SK-N-MC (cell line): ENCODE results near the gene TTPAL.

Source experiments
- EZH2 ChIP-seq: fragments of 200-600 bp; sonication (generic); IDR thresholded peaks from one replicate; pipeline ENCODE4 v1.6.1; 2017; ENCODE audit warnings: antibody characterized with exemption
- POLR2AphosphoS5 ChIP-seq: IDR thresholded peaks from 2 replicates; pipeline ENCODE4 v1.6.1; 2012; ENCODE audit warnings: mild to moderate bottlenecking, low read depth, low read length, borderline replicate concordance

GRCh38 chr20:44448753-44449546 lies 26.7 kb upstream of the TTPAL start:
- TF ChIP-seq POLR2AphosphoS5 = no peak
- TF ChIP-seq EZH2 = no peak
